ENCODE data around the gene FIG4. TPM values are rescaled to one million over a fixed set of nuclear protein-coding genes. Genes with fewer than 3 reads are reported as not detected.

Gene FIG4
- total and polyA plus RNA-seq, 2 of the 4 experiments (the other 2 are of a cell fraction) = 12.1 to 15.4 TPM

- H3K79me1 ChIP-seq (ENCODE audit: low read depth in 1 of 2, low read length in 2 of 2) = no peaks in the 10 kb centered on the region
- H3K4ac ChIP-seq (ENCODE audit: low read depth, low read length) = no peak overlapping the region
- H3K9me3 ChIP-seq (ENCODE audit: control insufficient read depth, insufficient read depth, low read length) = no peaks in the 10 kb centered on the region
- CTCF ChIA-PET = no interaction called here
- H3K14ac ChIP-seq (replicated peaks; ENCODE audit: low read depth, low read length) = no peak overlapping the region
- peaks cover 11% of the 10 kb centered on the region for H3K4me1 ChIP-seq (ENCODE audit: control insufficient read depth, insufficient read depth, low read length)
- H2AFZ ChIP-seq (replicated peaks; ENCODE audit: low read length, poor library complexity) = no peak overlapping the region
- no peak overlapping the region for H2BK15ac ChIP-seq (ENCODE audit: low read depth, low read length)
- H3K9me1 ChIP-seq (ENCODE audit: insufficient read depth, low read length) = peaks cover 9% of the 10 kb centered on the region
- BruUV-seq (replicated peaks) = no TSS peak
- H2BK20ac ChIP-seq (ENCODE audit: low read depth, low read length) = no peak overlapping the region
- DNase-seq = peak; percentile 28
- no peak overlapping the region for H3K4me3 ChIP-seq (ENCODE audit: insufficient read depth, low read depth, low read length)
- H3K36me3 ChIP-seq (ENCODE audit: control insufficient read depth, insufficient read depth, low read length) = no peaks in the 10 kb centered on the region
- peak; percentile 46; the same call in 1 of the 2 replicates for ATAC-seq (ENCODE audit: low read depth)
- H3K23ac ChIP-seq (ENCODE audit: low read depth, low read length) = no peak overlapping the region
- H3K56ac ChIP-seq (ENCODE audit: extremely low read depth, insufficient read depth, low read length) = no peak overlapping the region
- no peaks in the 10 kb centered on the region for H4K20me1 ChIP-seq (ENCODE audit: insufficient read depth, low read length)
- no peak overlapping the region for H2AK5ac ChIP-seq (ENCODE audit: low read depth, low read length)
- no peak overlapping the region for H3K27ac ChIP-seq (ENCODE audit: insufficient read depth, low read length)
- H3K27me3 ChIP-seq (ENCODE audit: control insufficient read depth, insufficient read depth, low read length) = no peaks in the 10 kb centered on the region
- H4K5ac ChIP-seq (ENCODE audit: low read depth, low read length) = no peak overlapping the region
- no peak overlapping the region for H2BK120ac ChIP-seq (ENCODE audit: low read depth, low read length)
- H4K8ac ChIP-seq (ENCODE audit: low read depth in 2 of 2, low read length in 2 of 2) = no peak overlapping the region
- H2BK5ac ChIP-seq (ENCODE audit: low read depth, low read length, poor library complexity, severe bottlenecking) = no peak overlapping the region
- no peak overlapping the region for H2AK9ac ChIP-seq (replicated peaks; ENCODE audit: low read depth, low read length, poor library complexity)
- in situ Hi-C loops (cut with MboI; ENCODE audit: low sequenced_read_pairs) (no loop called here), dilution Hi-C loops (cut with HindIII; ENCODE audit: low sequenced_read_pairs, unreplicated experiment) (no loop called here), intact Hi-C loops (cut with micrococcal nuclease) (no loop called here)
- POLR2A ChIA-PET (ENCODE audit: unreplicated experiment) = no interaction called here
- no peak overlapping the region for H3K9ac ChIP-seq (ENCODE audit: low read depth, low read length)
- no CpG with 5 or more reads among the region's 1 CpG for WGBS, 2 experiments (ENCODE audit: extremely low coverage in 2 of 2, insufficient read length in 1 of 2)
- H3K4me2 ChIP-seq (ENCODE audit: low read depth, low read length) = no peak overlapping the region; the same call in 1 of the 2 replicates
- no peak for TF ChIP-seq CTCF (conservative IDR thresholded peaks at IDR 0.05; ENCODE audit: low read depth, low read length)
- no peak for TF ChIP-seq CEBPB (IDR thresholded peaks at IDR 0.05; ENCODE audit: low read depth, low read length)
- no peak for TF ChIP-seq RFX5 (IDR thresholded peaks at IDR 0.05; ENCODE audit: low read depth, low read length)
- TF ChIP-seq POLR2A (IDR thresholded peaks at IDR 0.05; ENCODE audit: low read depth, low read length) = no peak
- TF ChIP-seq CHD1 (IDR thresholded peaks at IDR 0.05; ENCODE audit: low read depth, low read length) = no peak
- TF ChIP-seq USF2 (IDR thresholded peaks at IDR 0.05; ENCODE audit: low read depth, low read length) = no peak
- no peak for TF ChIP-seq RAD21 (IDR thresholded peaks at IDR 0.05; ENCODE audit: low read length)
- TF ChIP-seq NFE2L2 (IDR thresholded peaks at IDR 0.05; ENCODE audit: low read depth, low read length) = no peak
- TF ChIP-seq FOS (IDR thresholded peaks at IDR 0.05; ENCODE audit: low read depth, low read length) = no peak
- TF ChIP-seq RCOR1 (IDR thresholded peaks at IDR 0.05; ENCODE audit: insufficient replicate concordance, low read length) = no peak
- no peak for TF ChIP-seq BHLHE40 (IDR thresholded peaks at IDR 0.05; ENCODE audit: low read depth, low read length)
- TF ChIP-seq MAZ (IDR thresholded peaks at IDR 0.05; ENCODE audit: borderline replicate concordance, low read depth, low read length) = no peak
- TF ChIP-seq SMC3 (IDR thresholded peaks at IDR 0.05; ENCODE audit: low read depth, low read length) = no peak
- TF ChIP-seq, protein P1, sequence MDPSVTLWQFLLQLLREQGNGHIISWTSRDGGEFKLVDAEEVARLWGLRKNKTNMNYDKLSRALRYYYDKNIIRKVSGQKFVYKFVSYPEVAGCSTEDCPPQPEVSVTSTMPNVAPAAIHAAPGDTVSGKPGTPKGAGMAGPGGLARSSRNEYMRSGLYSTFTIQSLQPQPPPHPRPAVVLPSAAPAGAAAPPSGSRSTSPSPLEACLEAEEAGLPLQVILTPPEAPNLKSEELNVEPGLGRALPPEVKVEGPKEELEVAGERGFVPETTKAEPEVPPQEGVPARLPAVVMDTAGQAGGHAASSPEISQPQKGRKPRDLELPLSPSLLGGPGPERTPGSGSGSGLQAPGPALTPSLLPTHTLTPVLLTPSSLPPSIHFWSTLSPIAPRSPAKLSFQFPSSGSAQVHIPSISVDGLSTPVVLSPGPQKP (IDR thresholded peaks at IDR 0.05; ENCODE audit: borderline replicate concordance, low read depth, low read length) = no peak
- TF ChIP-seq MXI1 (IDR thresholded peaks at IDR 0.05; ENCODE audit: borderline replicate concordance, low read depth, low read length) = no peak
- TF ChIP-seq MAFK (IDR thresholded peaks at IDR 0.05; ENCODE audit: low read depth, low read length) = no peak
- no peak overlapping the region for H4K91ac ChIP-seq (ENCODE audit: insufficient read depth, low read depth, low read length)
- H3K18ac ChIP-seq (ENCODE audit: low read depth, low read length) = no peak overlapping the region
These were observed 45.4 kb downstream of the FIG4 start for GRCh38 chr6:109736273-109737025.
